H1 (cell line): ENCODE data around the gene EZH1. TPM values are rescaled to one million over a fixed set of nuclear protein-coding genes. Genes with fewer than 3 reads are reported as not detected.

ENCODE experiments used
- CTCF ChIP-seq, 3 experiments: IDR thresholded peaks; 1 replicate in 2 of 3; 2 replicates in 1 of 3; pipeline versions ENCODE4 v1.5.1 to v1.6.1; 2011; ENCODE audit warnings: low read length in 3 of 3, mild to moderate bottlenecking in 3 of 3, inconsistent platforms in 2 of 3, low read depth in 1 of 3, moderate library complexity in 1 of 3; ENCODE audit not compliant: insufficient read depth in 1 of 3; ENCODE audit errors: control extremely low read depth in 1 of 3
- KDM1A ChIP-seq: fragments of 200-600, 300-600 bp; sonication (generic); IDR thresholded peaks from 2 replicates; pipeline ENCODE4 v1.7.1; 2016; ENCODE audit warnings: mild to moderate bottlenecking, low read length, borderline replicate concordance
- RFX5 ChIP-seq: IDR thresholded peaks from 2 replicates; pipeline ENCODE4 v1.6.1; 2011; ENCODE audit warnings: low read depth, low read length, improper control_type of control experiment, borderline replicate concordance
- SIN3A ChIP-seq, 2 experiments: IDR thresholded peaks in 1 of 2; conservative IDR thresholded peaks in 1 of 2; 2 replicates each; pipeline ENCODE4 v1.6.1; 2011 to 2012; ENCODE audit warnings: low read length in 2 of 2, improper control_type of control experiment in 1 of 2, low read depth in 1 of 2, mild to moderate bottlenecking in 1 of 2
- SIRT6 ChIP-seq: IDR thresholded peaks from one replicate; pipeline ENCODE4 v1.7.1; 2012; ENCODE audit warnings: low read length, inconsistent platforms
- ZNF274 ChIP-seq: IDR thresholded peaks from 2 replicates; pipeline ENCODE4 v1.7.0; 2012; ENCODE audit warnings: low read length, borderline replicate concordance; ENCODE audit errors: extremely low read depth
- polyA plus RNA-seq, 7 experiments: library from polyadenylated mRNA; depleted of rRNA in 3 of 7; stranded (reverse) in 5 of 7; unstranded in 2 of 7; fragments of >200 nt in 5 of 7; fragments of 200-250 nt in 2 of 7; gene quantifications; 1 replicate in 5 of 7; 2 replicates in 1 of 7; 4 replicates in 1 of 7; pipeline versions ENCODE4 v1.2.1 to v1.2.3, GENCODE V29; 2011 to 2013; ENCODE audit warnings: missing spikeins in 2 of 7, mixed read lengths in 2 of 7
- total RNA-seq: library from RNA; stranded (reverse); fragmentation: NEBNext Ultra II Directional; extraction: Animal tissue kit (Norgen Biotek cat#: 25700); gene quantifications from 2 replicates; pipeline ENCODE4 v1.2.1, GENCODE V29; 2021

EZH1 gene
- total and polyA plus RNA-seq, 2 of the 8 experiments (the other 6 are each of a cell fraction or from before 2014, with no cell fraction given), result 17.4 to 20.8 TPM

GRCh38 chr17:42782166-42783061 lies 37.6 kb upstream of the EZH1 start (continued):
- TF ChIP-seq KDM1A (no peak), RFX5 (no peak), SIN3A (conservative IDR thresholded peaks at IDR 0.05 in 1 of 2, IDR thresholded peaks at IDR 0.05 in 1 of 2; ENCODE audit: low read depth in 1 of 2, low read length in 2 of 2) (no peak), SIRT6 (no peak), CTCF (IDR thresholded peaks at IDR 0.05; ENCODE audit: control extremely low read depth in 1 of 3, insufficient read depth in 1 of 3, low read depth in 1 of 3, low read length in 3 of 3) (no peak), ZNF274 (no peak)
